Calu3 (cell line): Measurements from ENCODE around the gene RNF180. TPM values are rescaled to one million over a fixed set of nuclear protein-coding genes. Genes with fewer than 3 reads are reported as not detected.
"Not testable (repeated sequence)": the region's sequence is repeated elsewhere in the genome, so short reads cannot be mapped to it uniquely, and the experiment has no call there.

Experiments
- BruUV-seq: library from RNA; stranded (reverse); fragments of 400-500 nt; replicated peaks from 2 replicates; lab custom pipeline; 2021; lab: Mats Ljungman, UMichigan
- CTCF ChIA-PET: fragments of 300-600 bp; sonication (Branson Sonifier 250); formaldehyde crosslinking; loops from one replicate; lab custom pipeline; 2022; ENCODE audit warnings: antibody characterized with exemption; lab: Charles Lee
- DNase-seq: peaks from one replicate; pipeline ENCODE4 v3.0.0; 2022
- H3K27ac Mint-ChIP-seq: one replicate; pipeline ENCODE4 v1.8.0; 2022; ENCODE audit warnings: mixed read lengths; ENCODE audit not compliant: unreplicated experiment
- H3K27me3 Mint-ChIP-seq: one replicate; pipeline ENCODE4 v1.8.0; 2022; ENCODE audit warnings: mixed read lengths; ENCODE audit not compliant: unreplicated experiment
- H3K36me3 Mint-ChIP-seq: one replicate; pipeline ENCODE4 v1.8.0; 2022; ENCODE audit warnings: mild to moderate bottlenecking, moderate library complexity, mixed read lengths; ENCODE audit not compliant: insufficient read depth, unreplicated experiment
- H3K4me1 Mint-ChIP-seq: one replicate; pipeline ENCODE4 v1.8.0; 2022; ENCODE audit warnings: mild to moderate bottlenecking, low read depth, mixed read lengths; ENCODE audit not compliant: unreplicated experiment
- H3K4me3 Mint-ChIP-seq: one replicate; pipeline ENCODE4 v1.8.0; 2022; ENCODE audit warnings: mild to moderate bottlenecking, low read depth, moderate library complexity, mixed read lengths; ENCODE audit not compliant: unreplicated experiment
- H3K9me3 Mint-ChIP-seq: one replicate; pipeline ENCODE4 v1.8.0; 2022; ENCODE audit warnings: low read depth, mixed read lengths; ENCODE audit not compliant: unreplicated experiment
- intact Hi-C: fragments of 100-400 bp; cut with micrococcal nuclease; formaldehyde crosslinking; loops from one replicate; pipeline ENCODE4 v1.10.0; 2022; ENCODE audit not compliant: unreplicated experiment
- total RNA-seq: library from RNA; stranded (reverse); gene quantifications from 2 replicates; pipeline ENCODE4 v1.2.3, GENCODE V29; 2022
- TF ChIP-seq, protein P1 (sequence below): fragments of 200-600 bp; IDR thresholded peaks from one replicate; pipeline ENCODE4 v1.8.0; 2022; ENCODE audit warnings: antibody characterized with exemption; ENCODE audit not compliant: unreplicated experiment

Gene RNF180
- total RNA-seq, 1 experiment from 2014 or later: 2.1 TPM

DNA sequence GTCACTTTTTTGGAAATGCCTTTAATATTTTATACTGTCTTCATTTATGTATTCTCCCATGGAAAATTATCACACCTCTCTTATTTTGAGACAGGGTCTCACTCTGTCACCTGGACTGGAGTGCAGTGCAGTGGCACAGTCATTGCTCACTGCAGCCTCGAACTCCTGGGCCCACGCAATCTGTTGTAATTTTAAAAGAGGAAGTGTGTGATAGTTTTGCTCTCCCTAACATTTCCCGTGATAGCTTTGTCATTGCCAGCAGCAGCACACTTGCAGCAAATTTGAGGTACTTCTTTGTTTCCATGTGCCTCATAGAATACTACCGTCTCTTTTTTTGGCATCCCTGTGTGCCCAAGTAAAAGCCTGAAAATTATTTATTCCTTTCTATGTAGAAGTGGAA lies 103.5 kb downstream of the RNF180 start:
- Mint-ChIP-seq H3K27ac (no peak overlapping the region), H3K4me1 (no peaks in the 10 kb centered on the region), H3K36me3 (no peaks in the 10 kb centered on the region), H3K9me3 (peaks cover 4% of the 10 kb centered on the region), H3K27me3 (no peaks in the 10 kb centered on the region), H3K4me3 (no peak overlapping the region)
- TF ChIP-seq, protein P1, sequence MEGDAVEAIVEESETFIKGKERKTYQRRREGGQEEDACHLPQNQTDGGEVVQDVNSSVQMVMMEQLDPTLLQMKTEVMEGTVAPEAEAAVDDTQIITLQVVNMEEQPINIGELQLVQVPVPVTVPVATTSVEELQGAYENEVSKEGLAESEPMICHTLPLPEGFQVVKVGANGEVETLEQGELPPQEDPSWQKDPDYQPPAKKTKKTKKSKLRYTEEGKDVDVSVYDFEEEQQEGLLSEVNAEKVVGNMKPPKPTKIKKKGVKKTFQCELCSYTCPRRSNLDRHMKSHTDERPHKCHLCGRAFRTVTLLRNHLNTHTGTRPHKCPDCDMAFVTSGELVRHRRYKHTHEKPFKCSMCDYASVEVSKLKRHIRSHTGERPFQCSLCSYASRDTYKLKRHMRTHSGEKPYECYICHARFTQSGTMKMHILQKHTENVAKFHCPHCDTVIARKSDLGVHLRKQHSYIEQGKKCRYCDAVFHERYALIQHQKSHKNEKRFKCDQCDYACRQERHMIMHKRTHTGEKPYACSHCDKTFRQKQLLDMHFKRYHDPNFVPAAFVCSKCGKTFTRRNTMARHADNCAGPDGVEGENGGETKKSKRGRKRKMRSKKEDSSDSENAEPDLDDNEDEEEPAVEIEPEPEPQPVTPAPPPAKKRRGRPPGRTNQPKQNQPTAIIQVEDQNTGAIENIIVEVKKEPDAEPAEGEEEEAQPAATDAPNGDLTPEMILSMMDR: no peak
- CTCF ChIA-PET: interaction anchor here (0.7 kb wide), 1 partner anchor 550 kb away, joined by 3 read pairs; no protein-coding TSS in a partner anchor
- DNase-seq: no peak
- BruUV-seq: no TSS peak
- intact Hi-C loops: no loop called here

DNA sequence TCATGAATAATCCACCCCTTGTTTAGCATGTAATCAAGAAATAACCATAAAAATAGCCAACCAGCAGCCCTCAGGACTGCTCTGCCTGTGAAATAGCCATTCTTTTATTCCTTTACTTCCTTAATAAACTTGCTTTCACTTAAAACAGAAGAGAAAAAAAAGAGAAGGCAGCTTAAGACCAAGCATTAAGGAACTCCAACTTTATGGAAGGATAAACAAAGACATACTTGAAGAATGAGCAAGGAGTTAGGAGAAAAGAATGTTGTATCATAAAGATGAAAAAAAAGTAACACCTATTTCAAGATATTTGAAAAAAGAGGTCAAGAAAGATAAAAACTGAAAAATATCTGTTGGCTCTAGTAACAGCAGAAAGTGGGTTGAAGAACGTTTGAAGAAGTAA lies 107.6 kb downstream of the RNF180 start:
- BruUV-seq: no TSS peak
- Mint-ChIP-seq H3K27me3 (no peaks in the 10 kb centered on the region), H3K9me3 (peaks cover 4% of the 10 kb centered on the region), H3K36me3 (no peaks in the 10 kb centered on the region), H3K4me1 (no peaks in the 10 kb centered on the region), H3K4me3 (no peak overlapping the region), H3K27ac (no peak overlapping the region)
- intact Hi-C loops: no loop called here
- TF ChIP-seq, protein P1: no peak
- DNase-seq: no peak
- CTCF ChIA-PET: no interaction called here

DNA sequence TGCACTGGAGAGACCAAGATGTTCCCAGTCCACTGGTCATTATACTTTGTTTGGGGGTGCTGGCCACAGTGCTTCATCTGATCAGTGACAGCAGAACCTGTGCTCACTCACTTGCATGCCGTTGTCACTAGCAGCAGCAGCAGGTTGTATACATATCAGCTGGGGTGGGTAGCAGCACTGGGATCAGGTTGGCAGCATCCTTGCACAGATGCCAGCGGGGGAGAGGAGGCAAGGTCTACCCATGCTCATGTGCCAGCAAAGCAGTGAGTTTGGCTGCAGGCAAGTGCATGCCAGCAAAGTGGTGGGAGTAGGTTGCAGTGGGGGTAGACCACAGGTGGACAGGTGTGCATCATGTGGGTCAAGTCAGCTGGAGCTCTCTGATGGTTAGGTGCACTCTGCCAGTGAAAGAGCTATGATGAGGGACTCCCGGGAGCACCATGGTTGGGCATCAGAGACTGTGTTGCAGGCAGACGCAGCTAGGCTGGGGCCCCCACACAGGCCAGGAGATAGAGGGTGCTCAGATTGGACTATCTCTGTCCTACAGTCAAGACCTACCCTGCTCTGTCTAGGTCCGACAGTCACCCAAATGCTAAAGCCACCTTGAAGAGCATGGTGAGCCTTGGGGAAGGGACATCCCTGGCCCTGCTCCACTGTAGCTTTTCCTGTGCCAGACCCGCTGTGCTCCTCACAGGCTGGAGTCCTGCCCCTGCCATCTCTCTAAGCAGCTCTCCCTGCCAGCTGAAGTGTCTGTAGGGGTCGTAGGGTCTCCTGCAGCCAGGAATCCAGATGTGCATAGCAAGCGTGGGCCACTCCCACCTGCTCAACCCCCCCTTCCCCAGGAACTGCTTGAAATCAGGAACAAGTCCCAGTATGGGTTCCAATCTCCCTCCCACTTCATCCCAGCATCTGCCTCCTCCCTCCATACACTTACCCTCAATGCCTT lies 119.8 kb downstream of the RNF180 start:
- Mint-ChIP-seq H3K4me1 (no peaks in the 10 kb centered on the region), H3K27ac (no peak overlapping the region), H3K9me3 (peaks cover 4% of the 10 kb centered on the region), H3K4me3 (no peak overlapping the region), H3K27me3 (no peaks in the 10 kb centered on the region), H3K36me3 (no peaks in the 10 kb centered on the region)
- intact Hi-C loops: no loop called here
- no TSS peak for BruUV-seq
- CTCF ChIA-PET: interaction anchor here (0.7 kb wide), 1 partner anchor 13 kb away, joined by 11 read pairs; no protein-coding TSS in a partner anchor
- no peak for DNase-seq
- TF ChIP-seq, protein P1: no peak

DNA sequence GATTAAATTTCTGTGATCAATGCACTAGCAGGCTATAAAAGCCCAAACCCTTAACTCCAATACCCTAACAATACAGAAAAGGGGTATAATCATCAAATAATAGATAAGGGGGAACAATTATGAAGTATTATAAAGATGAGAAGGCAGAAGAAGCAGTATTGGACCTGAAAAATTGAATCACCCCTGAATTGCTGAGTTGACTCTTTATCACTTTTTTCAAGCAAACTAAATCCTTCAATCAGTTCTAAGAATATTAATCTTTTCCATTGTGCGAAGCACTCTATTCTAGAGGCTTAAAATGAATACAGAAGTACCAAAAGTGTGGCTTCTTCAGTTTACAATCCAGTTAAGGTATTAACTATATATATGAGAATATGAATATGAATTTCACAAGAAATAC lies 120.7 kb downstream of the RNF180 start:
- Mint-ChIP-seq H3K36me3 (no peaks in the 10 kb centered on the region), H3K27me3 (no peaks in the 10 kb centered on the region), H3K4me1 (no peaks in the 10 kb centered on the region), H3K9me3 (peaks cover 7% of the 10 kb centered on the region), H3K4me3 (no peak overlapping the region), H3K27ac (no peak overlapping the region)
- TF ChIP-seq, protein P1: no peak
- intact Hi-C loops: no loop called here
- CTCF ChIA-PET: interaction anchor here (0.7 kb wide), 1 partner anchor 14 kb away, joined by 11 read pairs; no protein-coding TSS in a partner anchor
- no TSS peak for BruUV-seq
- no peak for DNase-seq

DNA sequence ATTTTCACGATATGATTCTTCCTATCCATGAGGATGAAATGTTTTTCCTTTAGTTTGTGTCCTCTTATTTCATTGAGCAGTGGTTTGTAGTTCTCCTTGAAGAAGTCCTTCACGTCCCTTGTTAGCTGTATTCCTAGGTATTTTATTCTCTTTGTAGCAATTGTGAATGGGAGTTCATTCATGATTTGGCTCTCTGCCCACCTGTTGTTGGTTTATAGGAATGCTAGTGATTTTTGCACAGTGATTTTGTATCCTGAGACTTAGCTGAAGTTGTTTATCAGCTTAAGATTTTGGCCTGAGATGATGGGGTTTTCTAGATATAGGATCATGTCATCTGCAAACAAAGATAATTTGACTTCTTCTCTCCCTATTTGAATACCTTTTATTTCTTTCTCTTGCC lies 122.9 kb downstream of the RNF180 start:
- H3K4me1 Mint-ChIP-seq, H3K4me3 Mint-ChIP-seq, intact Hi-C loops, H3K36me3 Mint-ChIP-seq, H3K9me3 Mint-ChIP-seq, DNase-seq, H3K27ac Mint-ChIP-seq, BruUV-seq, CTCF ChIA-PET, H3K27me3 Mint-ChIP-seq: not testable (repeated sequence)
